Fibroblast of pulmonary artery (primary cell): ENCODE results near the gene ADSL.
A peak's percentile ranks its signal among the peaks of the same experiment; 100 is the strongest.

Experiments used
- DNase-seq: peaks from one replicate; pipeline ENCODE4 v3.0.0-alpha.2; 2010; ENCODE audit warnings: low read depth
- H3K4me3 ChIP-seq: replicated peaks from 2 replicates; pipeline ENCODE4 v1.5.1; 2011; ENCODE audit warnings: low read depth, mild to moderate bottlenecking, control low read depth, low read length, moderate library complexity
- CTCF ChIP-seq: IDR thresholded peaks from 2 replicates; pipeline ENCODE4 v1.5.1; 2011; ENCODE audit warnings: mild to moderate bottlenecking, control low read depth, low read length, inconsistent platforms; ENCODE audit errors: missing control alignments

The ADSL gene

GRCh38 chr22:40346185-40347118 is at the start of gene ADSL:
ADSL (plus strand) TSS chr22:40346500; CDS start chr22:40346559, 59 bp downstream.
- peak within 1 kb of the TSS; percentile 80 for H3K4me3 ChIP-seq
- DNase-seq, result peak; percentile 83

DNA sequence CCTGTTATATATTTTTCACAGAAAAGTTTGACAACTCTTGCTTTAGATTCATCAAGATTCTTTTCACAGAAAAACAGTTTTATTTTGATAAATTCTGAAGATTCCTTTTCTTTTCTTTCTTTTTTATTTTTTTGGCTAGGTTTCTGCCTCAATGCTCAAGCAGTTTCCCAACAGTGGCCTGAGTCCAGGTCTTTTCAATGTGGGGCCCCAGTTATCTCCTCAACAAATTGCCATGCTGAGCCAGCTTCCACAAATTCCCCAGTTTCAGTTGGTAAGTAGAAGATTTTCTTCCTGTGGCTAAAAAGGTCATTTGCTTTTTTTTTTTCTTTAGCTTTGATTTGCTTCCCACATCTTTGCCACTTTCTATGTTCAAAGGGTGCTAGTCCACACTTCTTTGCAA is 46.0 kb upstream of the ADSL start:
- no peak for TF ChIP-seq CTCF
- no peak overlapping the region for H3K4me3 ChIP-seq
- DNase-seq, result peak; percentile 19

More at GRCh38 chr22:40346185-40347118, at the start of gene ADSL:
- no peak for TF ChIP-seq CTCF

- H3K4me3 ChIP-seq, result no peak overlapping the region
- no peak for DNase-seq
- TF ChIP-seq CTCF, result no peak
These were observed 45.2 kb upstream of the ADSL start for GRCh38 chr22:40300884-40301672.

DNA sequence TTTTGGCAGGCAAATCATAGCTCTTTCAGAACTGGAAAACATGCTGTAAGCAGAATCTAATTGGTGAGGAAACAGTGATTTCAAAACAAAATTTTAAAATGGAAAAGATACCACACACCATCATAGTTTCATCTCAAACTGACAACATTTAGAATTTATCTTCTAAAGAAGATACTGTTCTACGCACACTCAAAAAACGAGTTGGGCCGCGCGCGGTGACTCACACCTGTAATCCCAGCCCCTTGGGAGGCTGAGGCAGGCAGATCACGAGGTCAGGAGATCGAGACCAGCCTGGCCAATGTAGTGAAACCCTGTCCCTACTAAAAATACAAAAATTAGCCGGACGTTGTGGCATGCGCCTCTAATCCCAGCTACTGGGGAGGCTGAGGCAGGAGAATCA is 44.2 kb upstream of the ADSL start:
- TF ChIP-seq CTCF, result no peak
- no peak for DNase-seq
- H3K4me3 ChIP-seq, result no peak overlapping the region

GRCh38 chr22:40305625-40306024 is 40.7 kb upstream of the ADSL start:
- no peak overlapping the region for H3K4me3 ChIP-seq
- no peak for DNase-seq
- no peak for TF ChIP-seq CTCF

DNA sequence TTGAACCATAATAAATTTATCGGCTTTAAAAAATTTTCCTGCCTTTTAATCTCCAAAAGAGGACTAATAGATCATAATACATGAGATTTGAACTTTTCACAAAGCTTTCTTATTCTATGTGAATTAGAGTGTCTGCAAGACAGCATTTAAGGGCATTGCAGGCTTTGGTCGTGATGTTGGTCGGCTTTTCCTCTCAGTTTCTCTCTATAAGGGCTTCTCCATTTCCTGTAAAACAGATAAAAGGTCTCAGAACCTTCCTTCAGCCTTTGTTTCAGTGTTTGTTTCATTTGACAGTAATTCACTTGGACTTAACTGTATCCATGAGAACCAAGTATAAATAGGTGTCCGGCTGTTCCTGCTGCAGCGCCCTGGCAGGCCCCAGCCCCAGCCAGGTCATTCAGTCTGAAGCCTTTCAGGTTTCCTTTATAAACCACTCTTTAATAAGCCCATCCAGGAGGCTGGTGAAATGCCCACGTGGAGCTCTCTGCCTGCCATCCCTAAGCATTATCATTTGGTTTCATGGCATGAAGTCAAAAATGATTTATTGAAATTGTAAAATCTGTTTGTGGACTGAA is 37.2 kb upstream of the ADSL start:
- no peak overlapping the region for H3K4me3 ChIP-seq
- TF ChIP-seq CTCF, result no peak
- DNase-seq, result no peak
